ENCODE measurements around the gene DLGAP4.

- no peak for TF ChIP-seq FOXM1 (IDR thresholded peaks at IDR 0.05; ENCODE audit: borderline replicate concordance)
- no peak for TF ChIP-seq NFRKB (IDR thresholded peaks at IDR 0.05)
- TF ChIP-seq ARNT (IDR thresholded peaks at IDR 0.05) = no peak
- TF ChIP-seq SP1 (IDR thresholded peaks at IDR 0.05) = no peak
- no peak for TF ChIP-seq FOXK2 (IDR thresholded peaks at IDR 0.05)
- TF ChIP-seq LEF1 (IDR thresholded peaks at IDR 0.05; ENCODE audit: borderline replicate concordance) = no peak
- no peak for TF ChIP-seq TARDBP (IDR thresholded peaks at IDR 0.05)
Measured at GRCh38 chr20:36369739-36370138, 63.6 kb downstream of the DLGAP4 start.
